AG09319 (cell line): ENCODE data around the gene SEH1L.
"Not testable (repeated sequence)": the region's sequence is repeated elsewhere in the genome, so short reads cannot be mapped to it uniquely, and the experiment has no call there.

Experiments used
- DNase-seq: peaks from one replicate; pipeline ENCODE4 v3.0.0-alpha.2; 2010; ENCODE audit warnings: low read depth; ENCODE audit errors: extremely low read depth
- TF ChIP-seq, protein P1 (sequence below): IDR thresholded peaks from 2 replicates; pipeline ENCODE4 v1.5.1; 2011; ENCODE audit warnings: low read depth, mild to moderate bottlenecking, inconsistent platforms, low read length, moderate library complexity

Gene SEH1L

GRCh38 chr18:12990641-12990966 lies 42.8 kb downstream of the SEH1L start:
- TF ChIP-seq, protein P1, sequence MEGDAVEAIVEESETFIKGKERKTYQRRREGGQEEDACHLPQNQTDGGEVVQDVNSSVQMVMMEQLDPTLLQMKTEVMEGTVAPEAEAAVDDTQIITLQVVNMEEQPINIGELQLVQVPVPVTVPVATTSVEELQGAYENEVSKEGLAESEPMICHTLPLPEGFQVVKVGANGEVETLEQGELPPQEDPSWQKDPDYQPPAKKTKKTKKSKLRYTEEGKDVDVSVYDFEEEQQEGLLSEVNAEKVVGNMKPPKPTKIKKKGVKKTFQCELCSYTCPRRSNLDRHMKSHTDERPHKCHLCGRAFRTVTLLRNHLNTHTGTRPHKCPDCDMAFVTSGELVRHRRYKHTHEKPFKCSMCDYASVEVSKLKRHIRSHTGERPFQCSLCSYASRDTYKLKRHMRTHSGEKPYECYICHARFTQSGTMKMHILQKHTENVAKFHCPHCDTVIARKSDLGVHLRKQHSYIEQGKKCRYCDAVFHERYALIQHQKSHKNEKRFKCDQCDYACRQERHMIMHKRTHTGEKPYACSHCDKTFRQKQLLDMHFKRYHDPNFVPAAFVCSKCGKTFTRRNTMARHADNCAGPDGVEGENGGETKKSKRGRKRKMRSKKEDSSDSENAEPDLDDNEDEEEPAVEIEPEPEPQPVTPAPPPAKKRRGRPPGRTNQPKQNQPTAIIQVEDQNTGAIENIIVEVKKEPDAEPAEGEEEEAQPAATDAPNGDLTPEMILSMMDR: no peak
- DNase-seq: no peak

GRCh38 chr18:12990967-12991820 lies 43.4 kb downstream of the SEH1L start, which contains the start of gene CEP192:
CEP192 (plus strand) TSS chr18:12991362; CDS start chr18:12999425, 8,063 bp downstream.
- TF ChIP-seq, protein P1: no peak
- peak; percentile 95 for DNase-seq

DNA sequence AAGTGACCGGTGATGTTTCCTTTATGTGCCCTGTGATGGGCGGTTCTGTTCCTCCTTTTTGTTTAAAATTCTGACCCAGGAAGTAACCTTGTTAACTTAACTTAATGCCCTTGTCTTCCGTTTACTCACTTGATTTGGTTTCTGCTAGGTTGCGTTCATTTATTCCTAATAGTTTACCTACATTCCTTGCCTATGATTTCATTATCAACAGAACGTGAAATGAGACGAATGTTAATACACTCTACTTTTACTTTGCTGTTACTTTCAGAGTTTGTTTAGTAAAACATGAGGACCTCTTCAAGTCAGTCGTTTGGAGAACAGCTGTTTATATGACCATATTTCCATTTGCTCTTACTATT lies 44.0 kb downstream of the SEH1L start:
- TF ChIP-seq, protein P1: no peak
- DNase-seq: no peak

- TF ChIP-seq, protein P1: no peak
- no peak for DNase-seq
Measured at GRCh38 chr18:12993439-12993838, 45.6 kb downstream of the SEH1L start.

- no peak for DNase-seq
- TF ChIP-seq, protein P1: no peak
Measured at GRCh38 chr18:12995424-12995823, 47.6 kb downstream of the SEH1L start.

DNA sequence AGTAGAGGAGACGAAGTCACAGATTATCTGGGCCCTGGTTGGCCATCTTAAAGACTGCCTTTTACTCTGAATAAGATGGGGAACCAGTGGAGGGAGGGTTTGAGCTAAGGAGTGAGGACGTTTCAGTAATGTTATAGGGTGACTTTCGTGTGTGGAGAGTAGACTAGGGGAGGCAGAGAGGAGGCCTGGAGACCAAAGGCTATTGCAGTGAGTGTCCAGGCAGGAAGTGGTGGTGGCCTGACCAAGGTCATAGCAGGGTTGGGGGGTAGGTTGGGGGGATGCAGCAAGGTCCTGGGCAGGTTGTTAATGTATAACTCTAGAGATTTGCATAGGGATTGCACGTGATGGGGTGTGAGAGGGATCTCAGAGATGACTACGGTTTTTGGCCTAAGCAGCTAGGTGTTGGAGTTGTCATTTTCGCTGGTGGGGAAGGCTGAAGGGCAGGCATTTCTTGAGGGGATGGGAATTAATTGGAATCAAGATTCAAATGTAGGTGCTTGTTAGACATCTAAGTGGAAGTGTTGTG lies 48.2 kb downstream of the SEH1L start:
- TF ChIP-seq, protein P1: no peak
- DNase-seq: no peak

- DNase-seq: no peak
- TF ChIP-seq, protein P1: no peak
Measured at GRCh38 chr18:12996661-12997292, 49.0 kb downstream of the SEH1L start.

DNA sequence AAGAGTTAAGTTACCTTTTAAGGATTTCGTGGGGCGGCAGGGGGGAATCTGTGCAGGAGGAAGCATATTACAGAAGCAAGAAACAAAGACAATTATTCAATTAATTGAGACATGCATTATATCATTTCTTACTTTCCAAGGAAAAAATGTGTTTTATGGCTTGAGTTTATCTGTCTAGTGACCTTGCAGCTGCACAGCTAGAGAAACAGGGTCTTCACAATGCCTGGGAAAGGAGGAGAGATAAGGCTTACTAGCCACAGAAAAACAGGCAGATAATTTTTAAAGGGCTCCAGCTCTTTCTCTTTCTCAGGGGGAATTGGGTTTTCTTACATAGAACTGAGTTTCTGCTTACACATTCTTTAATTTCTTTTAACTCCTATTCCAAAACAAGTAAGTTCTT lies 49.5 kb downstream of the SEH1L start:
- not testable (repeated sequence) for DNase-seq
